Ovary (tissue), 9 donors: ENCODE measurements around the gene HOXB3. TPM values are rescaled to one million over a fixed set of nuclear protein-coding genes. Genes with fewer than 3 reads are reported as not detected.

Source experiments
- DNase-seq, 5 donors: peaks; one replicate each; pipeline ENCODE4 v3.0.0-alpha.2; 2019 to 2020
- H3K27ac ChIP-seq, 2 donors: fragments of 200-600 bp; one replicate each; pipeline versions ENCODE4 v1.5.1 to v1.8.0; 2019 to 2022
- H3K27me3 ChIP-seq: fragments of 200-600 bp; one replicate; pipeline ENCODE4 v1.8.0; 2022
- H3K36me3 ChIP-seq: fragments of 200-600 bp; sonication (generic); one replicate; pipeline ENCODE4 v1.5.1; 2019
- H3K4me1 ChIP-seq: one replicate; pipeline ENCODE4 v1.8.1; 2013; ENCODE audit warnings: mild to moderate bottlenecking, moderate library complexity; ENCODE audit not compliant: insufficient read depth
- H3K4me3 ChIP-seq: fragments of 200-600 bp; sonication (generic); one replicate; pipeline ENCODE4 v1.5.1; 2017
- H3K9me3 ChIP-seq, 2 donors: fragments of 200-600 bp in 1 of 2; sonication (generic) in 1 of 2; one replicate each; pipeline versions ENCODE4 v1.5.1 to v1.8.1; 2013 to 2019; ENCODE audit warnings: mild to moderate bottlenecking in 1 of 2, moderate library complexity in 1 of 2
- CTCF ChIP-seq, 3 donors: fragments of 450-650 bp in 2 of 3; fragments of 200-600 bp in 1 of 3; IDR thresholded peaks; one replicate each; pipeline versions ENCODE4 v1.5.1 to v1.8.0; 2016 to 2022; ENCODE audit warnings: antibody characterized with exemption in 3 of 3, mild to moderate bottlenecking in 1 of 3
- EP300 ChIP-seq: sonication (generic); formaldehyde crosslinking; IDR thresholded peaks from one replicate; pipeline ENCODE4 v1.6.1; 2017; ENCODE audit warnings: antibody characterized with exemption
- POLR2A ChIP-seq: fragments of 450-650 bp; IDR thresholded peaks from one replicate; pipeline ENCODE4 v1.6.1; 2017; ENCODE audit warnings: antibody characterized with exemption, mild to moderate bottlenecking, moderate library complexity
- WGBS, 3 donors: extraction: QIAGEN DNeasy Blood & Tissue Kit in 1 of 3; methylation state at CpG; one replicate each; pipeline versions ENCODE4 v1.1.5 to v1.1.7; 2013 to 2017; 5-methylcytosine and 5-hydroxymethylcytosine counted together
- intact Hi-C, 4 donors: fragments of 100-400 bp; cut with DNase I; formaldehyde crosslinking; loops; one replicate each; pipeline versions ENCODE4 v1.11.0 to v1.15.1; 2022 to 2023
- polyA plus RNA-seq, 2 donors: library from polyadenylated mRNA; stranded (reverse); fragments of 200-250 nt in 1 of 2; fragments of 350-450 nt in 1 of 2; fragmentation: Illumina TruSeq in 1 of 2; extraction: RNeasy Lipid Tissue Mini Kit (QIAGEN cat#74804) in 1 of 2; gene quantifications; one replicate each; pipeline ENCODE4 v1.2.3, GENCODE V29; 2013 to 2014
- total RNA-seq, 7 donors: library from RNA; depleted of rRNA in 2 of 7; stranded (reverse); fragments of >200 nt in 2 of 7; fragmentation: NEBNext Ultra II Directional in 3 of 7; extraction: Animal tissue kit (Norgen Biotek cat#: 25700) in 3 of 7; gene quantifications; one replicate each; pipeline versions ENCODE4 v1.1.0 to v1.2.4, GENCODE V29; 2016 to 2023
- donor health status: DM: no; HTN: no; CAD: no; lungs with moderate emphysema.
- donor health status: DM: no; HTN: no; CAD: no.
- donor health status: Bipolar disorder and iron deficiency.
- donor health status: DM: yes; HTN: yes; CAD: no.
- donor health status: DM: no; HTN: no; CAD: no.
- donor health status: DM: yes; HTN: yes; CAD: no.

HOXB3 gene
- total and polyA plus RNA-seq, 9 donors: 0.43 to 10.7 (median 2.7) TPM

DNA sequence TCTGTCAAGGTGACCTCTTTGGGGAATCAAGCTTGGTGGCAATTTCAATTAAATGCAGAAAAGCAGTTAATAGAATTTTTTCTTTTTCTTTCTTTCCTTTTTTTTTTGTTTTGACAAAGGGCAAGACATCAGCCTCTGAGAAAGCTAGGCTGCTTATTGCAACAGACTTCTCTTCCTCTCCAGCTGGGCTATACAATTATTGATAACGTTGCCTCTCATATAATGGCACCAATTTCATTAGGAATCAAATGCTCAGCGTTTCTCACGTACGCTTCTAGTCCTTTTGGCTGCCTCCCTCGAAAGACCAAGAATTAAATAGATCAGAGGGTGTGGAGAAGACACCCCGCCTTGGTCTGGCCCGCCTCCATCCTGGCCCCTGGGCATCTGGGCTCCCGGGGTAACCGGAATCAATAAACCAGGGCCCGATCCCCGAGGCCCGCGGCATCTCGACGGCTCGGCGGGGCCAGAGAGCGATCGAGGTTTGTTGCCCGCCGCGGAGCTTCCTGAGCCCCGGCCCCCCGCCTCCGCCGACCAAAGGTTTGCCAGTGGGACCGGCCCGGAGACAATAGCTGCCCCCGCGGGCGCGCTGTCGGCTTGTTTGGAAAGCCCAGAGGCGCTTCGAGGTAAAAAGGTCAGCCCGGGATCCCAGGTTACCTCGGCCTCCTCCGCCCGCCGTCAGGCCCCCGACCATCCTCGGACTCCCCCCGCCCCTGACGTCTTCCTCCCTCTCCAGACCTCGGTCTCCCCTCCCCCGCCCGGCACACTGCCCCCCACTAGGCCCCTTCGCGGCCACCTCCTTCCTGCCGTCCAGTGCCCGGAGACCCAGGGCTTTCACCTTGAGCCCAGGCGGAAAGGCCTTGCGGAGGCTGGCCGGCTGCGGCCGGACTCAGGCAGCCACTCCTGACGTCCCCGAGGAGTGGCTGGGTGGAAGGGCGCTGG is 63.2 kb downstream of the HOXB3 start:
- 10 to 48% (median 10%) methylated on average over 59 of the region's 59 CpGs for WGBS, 3 donors
- Histone ChIP-seq H3K9me3 (no peaks in the 10 kb centered on the region), H3K27ac (no peak overlapping the region), H3K27me3 (no peaks in the 10 kb centered on the region), H3K36me3 (no peaks in the 10 kb centered on the region), H3K4me3 (no peak overlapping the region), H3K4me1 (no peaks in the 10 kb centered on the region)
- intact Hi-C loops: no loop called here
- DNase-seq: no peak
- no peak for TF ChIP-seq POLR2A
- TF ChIP-seq CTCF (IDR thresholded peaks at IDR 0.05): no peak
- TF ChIP-seq EP300: no peak

- Histone ChIP-seq H3K27ac (no peak overlapping the region), H3K4me3 (no peak overlapping the region), H3K36me3 (no peaks in the 10 kb centered on the region), H3K4me1 (no peaks in the 10 kb centered on the region), H3K27me3 (no peaks in the 10 kb centered on the region), H3K9me3 (no peaks in the 10 kb centered on the region)
- no peak for TF ChIP-seq CTCF (IDR thresholded peaks at IDR 0.05)
- no peak for TF ChIP-seq POLR2A
- no peak for TF ChIP-seq EP300
- intact Hi-C loops: no loop called here
- WGBS, 3 donors: 53 to 54% (median 53%) methylated on average over 6 of the region's 6 CpGs
- DNase-seq: no peak
Observed at GRCh38 chr17:48523010-48523409, 67.0 kb downstream of the HOXB3 start.

DNA sequence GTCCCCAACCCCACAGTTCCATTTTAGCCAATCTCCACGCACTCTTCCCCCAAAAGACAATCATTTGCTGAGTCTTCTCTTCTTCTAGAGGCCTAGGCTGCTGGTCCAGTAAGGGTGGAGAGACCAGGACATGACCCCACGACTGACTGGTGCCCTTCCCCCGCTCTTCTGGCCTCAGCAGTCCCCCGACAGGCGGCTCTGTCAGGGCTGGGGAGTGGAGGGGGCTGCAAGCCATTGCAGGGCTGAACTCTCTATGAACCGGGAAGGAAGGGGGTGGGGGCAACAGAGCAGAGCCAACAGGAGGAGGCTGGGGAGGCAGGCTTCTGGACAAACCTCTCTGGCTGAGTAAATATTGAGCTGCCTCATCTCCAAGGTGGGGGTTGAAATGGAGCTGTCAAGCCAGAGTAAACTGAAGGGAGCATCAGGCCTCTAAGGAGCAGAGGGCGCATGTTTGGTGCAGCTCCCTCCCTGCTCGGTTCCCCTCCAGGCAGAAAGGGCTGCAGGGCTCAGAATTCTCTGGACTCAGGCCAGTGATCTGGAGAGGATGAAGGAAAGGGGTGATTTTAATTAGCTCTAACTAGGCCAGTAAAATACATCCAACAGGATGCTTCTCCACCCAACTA is 67.9 kb downstream of the HOXB3 start:
- Histone ChIP-seq H3K4me3 (no peak overlapping the region), H3K9me3 (no peaks in the 10 kb centered on the region), H3K27ac (no peak overlapping the region), H3K27me3 (no peaks in the 10 kb centered on the region), H3K36me3 (no peaks in the 10 kb centered on the region), H3K4me1 (no peaks in the 10 kb centered on the region)
- intact Hi-C loops: no loop called here
- no peak for TF ChIP-seq CTCF (IDR thresholded peaks at IDR 0.05)
- TF ChIP-seq EP300: no peak
- no peak for TF ChIP-seq POLR2A
- WGBS, 3 donors: 17 to 25% (median 21%) methylated on average over 8 of the region's 8 CpGs
- DNase-seq: no peak

- Histone ChIP-seq H3K27ac (no peak overlapping the region), H3K36me3 (no peaks in the 10 kb centered on the region), H3K9me3 (no peaks in the 10 kb centered on the region), H3K27me3 (no peaks in the 10 kb centered on the region), H3K4me1 (no peaks in the 10 kb centered on the region), H3K4me3 (no peak overlapping the region)
- WGBS, 3 donors: 19 to 40% (median 28%) methylated on average over 1 of the region's 1 CpG
- no peak for DNase-seq
- intact Hi-C loops: no loop called here
- no peak for TF ChIP-seq EP300
- no peak for TF ChIP-seq CTCF (IDR thresholded peaks at IDR 0.05)
- no peak for TF ChIP-seq POLR2A
Observed at GRCh38 chr17:48520631-48521079, 69.4 kb downstream of the HOXB3 start.
